ENCODE data around the gene ADH4.
A peak's percentile ranks its signal among the peaks of the same experiment; 100 is the strongest.

Gene ADH4

DNA sequence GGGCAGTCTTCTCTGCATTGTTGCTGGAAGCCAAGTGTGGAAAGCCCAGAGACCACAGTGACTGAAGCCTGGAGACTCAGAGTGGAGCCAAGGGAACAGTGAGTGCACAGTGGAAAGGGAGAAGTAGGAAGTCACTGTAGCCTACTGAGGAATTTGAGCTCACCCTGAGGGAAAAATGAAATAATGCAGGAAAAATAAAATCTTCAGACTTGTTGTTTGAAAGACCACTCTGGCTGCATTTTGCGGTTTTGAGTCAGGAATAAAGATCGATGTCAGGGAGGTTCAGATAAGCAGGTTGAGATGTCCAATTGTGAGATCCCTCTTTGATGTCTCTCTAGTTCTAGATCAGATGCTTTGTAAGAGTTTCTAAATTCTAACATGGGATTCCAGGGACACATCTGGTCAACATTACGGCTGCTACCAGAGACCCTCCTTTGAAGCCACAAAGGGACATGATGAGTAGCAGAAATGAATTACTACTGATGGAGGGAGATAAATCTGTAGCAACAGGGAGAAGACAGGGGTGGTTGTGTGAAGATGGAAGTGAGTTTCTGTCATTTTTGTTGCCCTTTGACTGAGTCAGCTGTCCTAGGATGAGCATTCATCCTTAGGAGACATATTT lies 8.4 kb downstream of the ADH4 start:
- no peak overlapping the region for H3K4me3 ChIP-seq (ENCODE audit: low read depth, low read length)
- TF ChIP-seq, protein P1, sequence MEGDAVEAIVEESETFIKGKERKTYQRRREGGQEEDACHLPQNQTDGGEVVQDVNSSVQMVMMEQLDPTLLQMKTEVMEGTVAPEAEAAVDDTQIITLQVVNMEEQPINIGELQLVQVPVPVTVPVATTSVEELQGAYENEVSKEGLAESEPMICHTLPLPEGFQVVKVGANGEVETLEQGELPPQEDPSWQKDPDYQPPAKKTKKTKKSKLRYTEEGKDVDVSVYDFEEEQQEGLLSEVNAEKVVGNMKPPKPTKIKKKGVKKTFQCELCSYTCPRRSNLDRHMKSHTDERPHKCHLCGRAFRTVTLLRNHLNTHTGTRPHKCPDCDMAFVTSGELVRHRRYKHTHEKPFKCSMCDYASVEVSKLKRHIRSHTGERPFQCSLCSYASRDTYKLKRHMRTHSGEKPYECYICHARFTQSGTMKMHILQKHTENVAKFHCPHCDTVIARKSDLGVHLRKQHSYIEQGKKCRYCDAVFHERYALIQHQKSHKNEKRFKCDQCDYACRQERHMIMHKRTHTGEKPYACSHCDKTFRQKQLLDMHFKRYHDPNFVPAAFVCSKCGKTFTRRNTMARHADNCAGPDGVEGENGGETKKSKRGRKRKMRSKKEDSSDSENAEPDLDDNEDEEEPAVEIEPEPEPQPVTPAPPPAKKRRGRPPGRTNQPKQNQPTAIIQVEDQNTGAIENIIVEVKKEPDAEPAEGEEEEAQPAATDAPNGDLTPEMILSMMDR (conservative IDR thresholded peaks at IDR 0.05; ENCODE audit: low read depth, low read length), result no peak
- no peak for DNase-seq (ENCODE audit: low read depth)

DNA sequence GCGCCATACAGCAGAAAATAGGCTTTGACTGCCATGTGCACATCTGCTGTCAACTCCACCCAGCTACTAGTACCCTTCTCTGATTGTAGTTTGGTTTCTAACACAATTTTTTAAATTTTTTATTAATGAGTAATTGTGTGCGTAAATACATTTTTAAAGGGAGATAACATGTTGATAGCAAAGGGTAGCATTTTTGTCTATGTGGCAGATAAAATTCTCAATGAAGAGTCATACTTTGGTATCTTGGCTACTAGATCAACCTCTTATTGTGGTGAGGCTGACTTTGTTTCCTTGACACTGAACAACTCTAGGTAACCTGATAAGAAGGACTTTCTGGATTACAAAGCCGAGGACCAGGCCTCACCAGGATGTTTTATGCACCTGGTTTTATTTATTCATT lies 9.5 kb downstream of the ADH4 start:
- TF ChIP-seq, protein P1 (conservative IDR thresholded peaks at IDR 0.05; ENCODE audit: low read depth, low read length), result no peak
- H3K4me3 ChIP-seq (ENCODE audit: low read depth, low read length), result no peak overlapping the region
- DNase-seq (ENCODE audit: low read depth), result peak; percentile 5

DNA sequence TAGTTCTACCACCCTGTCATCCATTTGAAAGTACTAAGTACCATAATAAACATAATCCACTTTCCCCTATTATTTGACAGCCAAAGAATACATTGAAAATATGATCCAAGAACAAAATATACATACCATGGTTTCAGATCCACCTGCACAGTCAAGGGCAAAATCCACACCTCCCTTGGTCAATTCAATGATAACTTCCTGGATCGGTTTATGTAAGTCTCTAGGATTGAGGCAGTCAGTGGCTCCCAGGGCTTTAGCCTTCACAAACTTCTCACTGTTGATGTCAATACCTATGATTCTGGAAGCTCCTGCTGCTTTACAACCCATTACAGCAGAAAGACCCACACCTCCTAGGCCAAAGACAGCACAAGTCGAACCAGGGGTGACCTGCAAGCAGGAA lies 12.7 kb downstream of the ADH4 start:
- no peak for DNase-seq (ENCODE audit: low read depth)
- H3K4me3 ChIP-seq (ENCODE audit: low read depth, low read length), result no peak overlapping the region
- TF ChIP-seq, protein P1 (conservative IDR thresholded peaks at IDR 0.05; ENCODE audit: low read depth, low read length), result no peak

- TF ChIP-seq, protein P1 (conservative IDR thresholded peaks at IDR 0.05; ENCODE audit: low read depth, low read length), result no peak
- H3K4me3 ChIP-seq (ENCODE audit: low read depth, low read length), result no peak overlapping the region
- no peak for DNase-seq (ENCODE audit: low read depth)
Measured at GRCh38 chr4:99126376-99126775, 17.7 kb downstream of the ADH4 start.

DNA sequence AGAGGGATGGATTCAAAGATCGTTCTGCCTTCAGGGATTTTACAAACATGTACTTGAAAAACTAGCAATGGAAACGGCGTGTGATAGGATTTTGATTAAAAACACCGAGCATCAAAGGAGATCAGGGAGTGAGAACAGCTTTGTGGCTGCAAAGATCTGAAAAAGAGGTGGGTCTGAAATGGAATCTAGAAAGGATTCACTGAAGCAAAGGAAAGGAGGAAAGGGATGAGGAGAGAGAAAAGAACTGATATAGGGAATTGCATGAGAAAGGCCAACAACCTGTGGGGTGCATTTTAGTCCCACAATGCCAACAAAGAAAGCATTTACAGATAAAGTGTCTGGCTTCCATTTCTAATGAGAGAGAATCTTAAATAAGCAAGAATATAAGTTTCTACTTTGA lies 23.1 kb downstream of the ADH4 start:
- DNase-seq (ENCODE audit: low read depth), result no peak
- TF ChIP-seq, protein P1 (conservative IDR thresholded peaks at IDR 0.05; ENCODE audit: low read depth, low read length), result no peak
- H3K4me3 ChIP-seq (ENCODE audit: low read depth, low read length), result no peak overlapping the region

GRCh38 chr4:99120501-99120900 lies 23.6 kb downstream of the ADH4 start:
- TF ChIP-seq, protein P1 (conservative IDR thresholded peaks at IDR 0.05; ENCODE audit: low read depth, low read length), result no peak
- H3K4me3 ChIP-seq (ENCODE audit: low read depth, low read length), result no peak overlapping the region
- DNase-seq (ENCODE audit: low read depth), result no peak

Measured in choroid plexus epithelial cell (primary cell).